Measurements from ENCODE around the gene KRTAP10-12.

- TF ChIP-seq CTCF (IDR thresholded peaks at IDR 0.05; ENCODE audit: low read depth, low read length) (no peak), EZH2phosphoT487 (IDR thresholded peaks at IDR 0.05; ENCODE audit: low read depth) (no peak)
Measured at GRCh38 chr21:44694776-44695175, 2.2 kb upstream of the KRTAP10-12 start.
